H1 (cell line): ENCODE measurements around the gene BCL2L13. TPM values are rescaled to one million over a fixed set of nuclear protein-coding genes. Genes with fewer than 3 reads are reported as not detected.

Experiments
- CTCF ChIA-PET: fragments of 300-600 bp; sonication (Branson Sonifier 250); formaldehyde crosslinking; loops from one replicate; lab custom pipeline; 2021; ENCODE audit not compliant: partially characterized antibody; lab: Charles Lee
- POLR2A ChIA-PET: fragments of 300-600 bp; sonication (Branson Sonifier 250); formaldehyde crosslinking; loops from one replicate; lab custom pipeline; 2021; ENCODE audit warnings: inconsistent platforms; ENCODE audit not compliant: partially characterized antibody; lab: Charles Lee
- DNase-seq, 2 experiments: peaks; one replicate each; pipeline versions ENCODE4 v3.0.0 to v3.0.0-alpha.2; 2010 to 2022; ENCODE audit warnings: low spot score in 2 of 2, low read depth in 1 of 2, mixed read lengths in 1 of 2
- FAIRE-seq: peaks from 2 replicates; lab custom pipeline; 2011; peaks lifted over from hg19 to GRCh38; lab: Jason Lieb, UNC
- H2AFZ ChIP-seq: 2 replicates; pipeline ENCODE4 v1.8.1; 2012; ENCODE audit warnings: low read length, inconsistent platforms
- H2AK5ac ChIP-seq: 2 replicates; pipeline ENCODE4 v1.6.1; 2013; ENCODE audit warnings: low read depth, low read length
- H2BK120ac ChIP-seq: replicated peaks from 2 replicates; pipeline ENCODE3; 2013; ENCODE audit warnings: low read depth, low read length, inconsistent platforms
- H2BK12ac ChIP-seq: 2 replicates; pipeline ENCODE4 v1.6.1; 2013; ENCODE audit warnings: low read depth, low read length
- H2BK15ac ChIP-seq: 2 replicates; pipeline ENCODE4 v1.6.1; 2013; ENCODE audit warnings: low read length
- H2BK20ac ChIP-seq: 2 replicates; pipeline ENCODE4 v1.6.1; 2013; ENCODE audit warnings: low read length
- H2BK5ac ChIP-seq: 2 replicates; pipeline ENCODE4 v1.6.1; 2013; ENCODE audit warnings: low read depth, low read length
- H3K14ac ChIP-seq: 2 replicates; pipeline ENCODE4 v1.6.1; 2013; ENCODE audit warnings: inconsistent platforms; ENCODE audit not compliant: insufficient read length
- H3K18ac ChIP-seq: 2 replicates; pipeline ENCODE4 v1.6.1; 2013; ENCODE audit warnings: low read length; ENCODE audit errors: extremely low read depth
- H3K23ac ChIP-seq: 2 replicates; pipeline ENCODE4 v1.6.1; 2013; ENCODE audit warnings: inconsistent platforms; ENCODE audit not compliant: insufficient read length
- H3K23me2 ChIP-seq: 2 replicates; pipeline ENCODE4 v1.6.1; 2013; ENCODE audit warnings: low read depth, low read length
- H3K27ac ChIP-seq: 2 replicates; pipeline ENCODE4 v1.6.1; 2011; ENCODE audit warnings: low read depth, low read length, inconsistent platforms
- H3K27me3 ChIP-seq, 4 experiments: replicated peaks in 1 of 4; 1 replicate in 1 of 4; 2 replicates in 3 of 4; pipeline versions ENCODE4 v1.6.1 to v1.8.1; 2011 to 2013; ENCODE audit warnings: low read length in 3 of 4, mild to moderate bottlenecking in 3 of 4, inconsistent platforms in 2 of 4, mixed read lengths in 2 of 4, moderate library complexity in 1 of 4; ENCODE audit not compliant: control insufficient read depth in 3 of 4, insufficient read depth in 3 of 4; ENCODE audit errors: extremely low read depth in 1 of 4
- H3K36me3 ChIP-seq, 4 experiments: 2 replicates each; pipeline versions ENCODE4 v1.6.1 to v1.8.1; 2011 to 2013; ENCODE audit warnings: mild to moderate bottlenecking in 4 of 4, low read length in 3 of 4, moderate library complexity in 2 of 4, control low read depth in 1 of 4, inconsistent platforms in 1 of 4; ENCODE audit not compliant: insufficient read depth in 4 of 4, control insufficient read depth in 2 of 4
- H3K4ac ChIP-seq: replicated peaks from 2 replicates; pipeline ENCODE3; 2013; ENCODE audit warnings: low read length, low read depth, mixed read lengths, inconsistent platforms; ENCODE audit not compliant: insufficient read length
- H3K4me1 ChIP-seq, 4 experiments: replicated peaks in 1 of 4; 1 replicate in 1 of 4; 2 replicates in 3 of 4; pipeline versions ENCODE4 v1.6.1 to v1.8.1; 2011 to 2013; ENCODE audit warnings: low read length in 3 of 4, inconsistent platforms in 2 of 4, mixed read lengths in 1 of 4; ENCODE audit not compliant: insufficient read depth in 4 of 4, control insufficient read depth in 3 of 4
- H3K4me2 ChIP-seq, 2 experiments: 2 replicates each; pipeline versions ENCODE4 v1.6.1 to v1.8.1; 2011 to 2013; ENCODE audit warnings: low read depth in 2 of 2, low read length in 2 of 2, control low read depth in 1 of 2, inconsistent platforms in 1 of 2, mild to moderate bottlenecking in 1 of 2; ENCODE audit not compliant: insufficient read depth in 1 of 2
- H3K4me3 ChIP-seq, 4 experiments: fragments of 200-600, 300-600 bp in 1 of 4; sonication (generic), shearing (Covaris generic), sonication (Bioruptor Twin) in 1 of 4; 2 replicates each; pipeline versions ENCODE4 v1.5.1 to v1.8.1; 2011 to 2016; ENCODE audit warnings: low read length in 4 of 4, low read depth in 3 of 4, control low read depth in 2 of 4, inconsistent platforms in 2 of 4, mild to moderate bottlenecking in 2 of 4, mixed read lengths in 1 of 4, moderate library complexity in 1 of 4; ENCODE audit not compliant: insufficient read depth in 2 of 4; ENCODE audit errors: extremely low read depth in 1 of 4
- H3K56ac ChIP-seq: replicated peaks from 2 replicates; pipeline ENCODE3; 2013; ENCODE audit warnings: low read depth, mild to moderate bottlenecking, mixed read lengths, low read length, inconsistent platforms; ENCODE audit not compliant: insufficient read length
- H3K79me1 ChIP-seq: 2 replicates; pipeline ENCODE4 v1.6.1; 2013; ENCODE audit warnings: low read depth, low read length, control low read depth
- H3K79me2 ChIP-seq, 2 experiments: 2 replicates each; pipeline versions ENCODE4 v1.6.1 to v1.8.1; 2012 to 2013; ENCODE audit warnings: low read length in 2 of 2, mild to moderate bottlenecking in 2 of 2, inconsistent platforms in 1 of 2; ENCODE audit not compliant: insufficient read depth in 2 of 2, control insufficient read depth in 1 of 2
- H3K9ac ChIP-seq, 4 experiments: replicated peaks in 1 of 4; 1 replicate in 1 of 4; 2 replicates in 3 of 4; pipeline versions ENCODE4 v1.6.1 to v1.8.1; 2011 to 2013; ENCODE audit warnings: low read depth in 3 of 4, low read length in 3 of 4, control low read depth in 2 of 4, mild to moderate bottlenecking in 2 of 4, moderate library complexity in 2 of 4, inconsistent platforms in 1 of 4; ENCODE audit errors: extremely low read depth in 1 of 4
- H3K9me3 ChIP-seq, 2 experiments: 2 replicates each; pipeline versions ENCODE4 v1.6.1 to v1.8.1; 2012 to 2013; ENCODE audit warnings: mild to moderate bottlenecking in 2 of 2, moderate library complexity in 2 of 2, control low read depth in 1 of 2, inconsistent platforms in 1 of 2, low read depth in 1 of 2, low read length in 1 of 2, mixed read lengths in 1 of 2; ENCODE audit not compliant: insufficient read depth in 2 of 2
- H4K20me1 ChIP-seq, 2 experiments: replicated peaks in 1 of 2; 2 replicates each; pipeline versions ENCODE3 to v1.8.1; 2011 to 2013; ENCODE audit warnings: inconsistent platforms in 2 of 2, low read length in 2 of 2, mild to moderate bottlenecking in 1 of 2; ENCODE audit not compliant: insufficient read depth in 2 of 2, control insufficient read depth in 1 of 2
- H4K5ac ChIP-seq: 2 replicates; pipeline ENCODE4 v1.6.1; 2013; ENCODE audit warnings: low read length, low read depth, mixed read lengths, inconsistent platforms; ENCODE audit not compliant: insufficient read length
- H4K8ac ChIP-seq: 2 replicates; pipeline ENCODE4 v1.8.0; 2013; ENCODE audit warnings: mild to moderate bottlenecking, moderate library complexity, low read length, inconsistent platforms; ENCODE audit not compliant: insufficient read depth; ENCODE audit errors: extremely low read depth
- H4K91ac ChIP-seq: replicated peaks from 2 replicates; pipeline ENCODE3; 2013; ENCODE audit warnings: low read length, mixed read lengths, inconsistent platforms; ENCODE audit not compliant: insufficient read length
- BACH1 ChIP-seq: IDR thresholded peaks from 2 replicates; pipeline ENCODE4 v1.6.1; 2012; ENCODE audit warnings: low read length, improper control_type of control experiment
- EP300 ChIP-seq, 2 experiments: IDR thresholded peaks; 1 replicate in 1 of 2; 2 replicates in 1 of 2; pipeline ENCODE4 v1.6.1; 2011 to 2012; ENCODE audit warnings: low read depth in 2 of 2, low read length in 2 of 2, mild to moderate bottlenecking in 2 of 2, borderline replicate concordance in 1 of 2, inconsistent platforms in 1 of 2, moderate library complexity in 1 of 2
- FOSL1 ChIP-seq: IDR thresholded peaks from 2 replicates; pipeline ENCODE4 v1.6.1; 2011; ENCODE audit warnings: mild to moderate bottlenecking, low read depth, low read length, moderate library complexity; ENCODE audit not compliant: insufficient read depth
- GTF2F1 ChIP-seq: IDR thresholded peaks from 2 replicates; pipeline ENCODE4 v1.6.1; 2012; ENCODE audit warnings: low read depth, low read length, improper control_type of control experiment, borderline replicate concordance
- KDM4A ChIP-seq: IDR thresholded peaks from one replicate; pipeline ENCODE4 v1.7.1; 2012; ENCODE audit warnings: low read depth, mild to moderate bottlenecking, moderate library complexity, low read length, inconsistent platforms; ENCODE audit not compliant: severe bottlenecking
- NANOG ChIP-seq: IDR thresholded peaks from 2 replicates; pipeline ENCODE4 v1.6.1; 2011; ENCODE audit warnings: low read length, low read depth, mild to moderate bottlenecking, inconsistent platforms; ENCODE audit not compliant: insufficient read depth, poor library complexity, severe bottlenecking
- NRF1 ChIP-seq: IDR thresholded peaks from 2 replicates; pipeline ENCODE4 v1.6.1; 2011; ENCODE audit warnings: mild to moderate bottlenecking, low read depth, low read length, improper control_type of control experiment
- RXRA ChIP-seq: IDR thresholded peaks from 2 replicates; pipeline ENCODE4 v1.6.1; 2011; ENCODE audit warnings: low read depth, mild to moderate bottlenecking, low read length, moderate library complexity; ENCODE audit not compliant: insufficient read depth
- SAP30 ChIP-seq: fragments of 300-600 bp; sonication (generic); IDR thresholded peaks from 2 replicates; pipeline ENCODE4 v1.7.1; 2012; ENCODE audit warnings: low read length, moderate library complexity, mild to moderate bottlenecking, inconsistent platforms; ENCODE audit not compliant: insufficient read depth, insufficient replicate concordance
- SP2 ChIP-seq: IDR thresholded peaks from 2 replicates; pipeline ENCODE4 v1.6.1; 2012; ENCODE audit warnings: mild to moderate bottlenecking, low read length, inconsistent platforms
- TAF1 ChIP-seq: IDR thresholded peaks from 2 replicates; pipeline ENCODE4 v1.6.1; 2011; ENCODE audit warnings: mild to moderate bottlenecking, low read depth, low read length
- TCF12 ChIP-seq: IDR thresholded peaks from 2 replicates; pipeline ENCODE4 v1.6.1; 2011; ENCODE audit warnings: low read depth, mild to moderate bottlenecking, low read length
- TEAD4 ChIP-seq: IDR thresholded peaks from 2 replicates; pipeline ENCODE4 v1.6.1; 2012; ENCODE audit warnings: low read depth, low read length, inconsistent platforms, mixed read lengths
- WGBS, 2 experiments: shearing (Covaris generic) in 1 of 2; methylation state at CpG; one replicate each; pipeline versions ENCODE4 v1.1.6 to v1.1.7; 2013 to 2015; ENCODE audit warnings: low lambda C conversion rate in 2 of 2, mixed read lengths in 2 of 2, inconsistent platforms in 1 of 2, low coverage in 1 of 2, missing lambda C conversion rate in 1 of 2; ENCODE audit not compliant: insufficient replicate concordance in 2 of 2, insufficient coverage in 1 of 2, insufficient read length in 1 of 2; ENCODE audit errors: extremely low coverage in 1 of 2, missing lambda C conversion rate in 1 of 2; 5-methylcytosine and 5-hydroxymethylcytosine counted together
- polyA plus RNA-seq, 7 experiments: library from polyadenylated mRNA; depleted of rRNA in 3 of 7; stranded (reverse) in 5 of 7; unstranded in 2 of 7; fragments of >200 nt in 5 of 7; fragments of 200-250 nt in 2 of 7; gene quantifications; 1 replicate in 5 of 7; 2 replicates in 1 of 7; 4 replicates in 1 of 7; pipeline versions ENCODE4 v1.2.1 to v1.2.3, GENCODE V29; 2011 to 2013; ENCODE audit warnings: missing spikeins in 2 of 7, mixed read lengths in 2 of 7
- total RNA-seq: library from RNA; stranded (reverse); fragmentation: NEBNext Ultra II Directional; extraction: Animal tissue kit (Norgen Biotek cat#: 25700); gene quantifications from 2 replicates; pipeline ENCODE4 v1.2.1, GENCODE V29; 2021
- TF ChIP-seq, protein P1 (sequence below): IDR thresholded peaks from 2 replicates; pipeline ENCODE4 v1.6.1; 2011; ENCODE audit warnings: low read depth, mild to moderate bottlenecking, low read length; ENCODE audit not compliant: insufficient read depth

Gene BCL2L13
- total and polyA plus RNA-seq, 2 of the 8 experiments (the other 6 are each of a cell fraction or from before 2014, with no cell fraction given): 20.7 to 35.0 TPM

DNA sequence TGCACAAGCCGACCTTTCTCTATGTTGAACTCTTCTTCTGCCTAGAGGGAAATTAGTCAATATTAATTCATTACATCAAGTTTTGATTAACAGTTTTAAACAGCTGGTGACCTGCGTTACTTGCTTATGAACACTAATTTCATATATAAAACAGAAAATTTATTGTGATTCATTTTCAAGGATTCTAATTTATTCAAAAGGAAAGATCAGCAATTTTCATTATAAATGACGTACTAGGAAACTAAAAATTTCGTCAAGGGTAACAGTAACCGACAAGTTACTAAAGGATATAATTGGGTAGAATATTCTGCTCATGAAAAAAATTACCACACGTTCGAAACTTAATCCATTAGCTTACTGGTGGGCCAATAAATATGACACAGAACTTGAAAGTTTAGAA, 25.3 kb upstream of the BCL2L13 start:
- peaks cover 11 to 38% (median 21%) of the 10 kb centered on the region in 4 experiments for H3K36me3 ChIP-seq
- H2BK12ac ChIP-seq: no peak overlapping the region
- DNase-seq: no peak
- no peak overlapping the region for H3K14ac ChIP-seq
- H3K4ac ChIP-seq: no peak overlapping the region
- H3K9me3 ChIP-seq: no peaks in the 10 kb centered on the region
- H3K79me2 ChIP-seq: no peaks in the 10 kb centered on the region
- no peak overlapping the region for H2BK15ac ChIP-seq
- no peak for FAIRE-seq
- no peak overlapping the region for H3K27ac ChIP-seq
- H3K4me3 ChIP-seq: no peak overlapping the region
- H4K8ac ChIP-seq: no peak overlapping the region
- no peak overlapping the region for H3K4me2 ChIP-seq
- H3K18ac ChIP-seq: no peak overlapping the region
- no peaks in the 10 kb centered on the region for H3K27me3 ChIP-seq
- H2BK5ac ChIP-seq: no peak overlapping the region
- ChIA-PET POLR2A (interaction anchor here (1.6 kb wide), 1 partner anchor 11 kb away, joined by 3 read pairs; no protein-coding TSS in a partner anchor), CTCF (interaction anchor here (1.4 kb wide), 1 partner anchor 55 kb away, joined by 5 read pairs; no protein-coding TSS in a partner anchor)
- no peaks in the 10 kb centered on the region for H3K4me1 ChIP-seq
- no peak overlapping the region for H3K9ac ChIP-seq
- H4K5ac ChIP-seq: no peak overlapping the region
- H3K56ac ChIP-seq: no peak overlapping the region
- no peak overlapping the region for H2AK5ac ChIP-seq
- H4K20me1 ChIP-seq: no peaks in the 10 kb centered on the region
- no peaks in the 10 kb centered on the region for H3K23me2 ChIP-seq
- no peak overlapping the region for H2BK120ac ChIP-seq
- H2BK20ac ChIP-seq: no peak overlapping the region
- no peak overlapping the region for H4K91ac ChIP-seq
- no peak overlapping the region for H3K23ac ChIP-seq
- H2AFZ ChIP-seq: no peak overlapping the region
- no peaks in the 10 kb centered on the region for H3K79me1 ChIP-seq
- 89% methylated on average over 7 of the region's 7 CpGs; no CpG with 5 or more reads in 1 of the 2 experiments for WGBS, 2 experiments
- TF ChIP-seq TAF1 (no peak), TEAD4 (no peak), SAP30 (no peak), FOSL1 (no peak), KDM4A (no peak), BACH1 (no peak), GTF2F1 (no peak), EP300 (IDR thresholded peaks at IDR 0.05; ENCODE audit: borderline replicate concordance in 1 of 2, low read depth in 2 of 2, low read length in 2 of 2) (no peak), RXRA (no peak), NANOG (no peak), SP2 (no peak), NRF1 (no peak), TCF12 (no peak)
- TF ChIP-seq, protein P1, sequence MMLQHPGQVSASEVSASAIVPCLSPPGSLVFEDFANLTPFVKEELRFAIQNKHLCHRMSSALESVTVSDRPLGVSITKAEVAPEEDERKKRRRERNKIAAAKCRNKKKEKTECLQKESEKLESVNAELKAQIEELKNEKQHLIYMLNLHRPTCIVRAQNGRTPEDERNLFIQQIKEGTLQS: no peak
